K562 (cell line): ENCODE measurements around the gene JUNB. TPM values are rescaled to one million over a fixed set of nuclear protein-coding genes. Genes with fewer than 3 reads are reported as not detected.

ENCODE experiments used
- ATAC-seq: fragments of 200-7000 bp; cut with Tn5 transposase; 3 replicates; pipeline ENCODE4 v1.9.1; 2020; ENCODE audit warnings: moderate library complexity
- BruUV-seq: library from RNA; stranded (reverse); fragments of 400-500 nt; replicated peaks from 2 replicates; lab custom pipeline; 2021; lab: Mats Ljungman, UMichigan
- CTCF ChIA-PET: fragments of 300-600 bp; formaldehyde crosslinking; extraction: SDS; loops from one replicate; lab custom pipeline; 2021; ENCODE audit warnings: low intra/inter-chr PET ratio; lab: Yijun Ruan, JAX
- POLR2A ChIA-PET: fragments of 300-600, 350-650 bp; sonication (Branson Sonifier 250); formaldehyde crosslinking; extraction: SDS; loops from one replicate; lab custom pipeline; 2021; ENCODE audit warnings: antibody characterized with exemption, inconsistent platforms; lab: Yijun Ruan, JAX
- DNase-seq, 4 experiments: peaks; one replicate each; pipeline versions ENCODE4 v3.0.0 to v3.0.0-alpha.2; 2011 to 2018; ENCODE audit warnings: low spot score in 3 of 4, mixed read lengths in 3 of 4; ENCODE audit errors: extremely low read depth in 1 of 4
- FAIRE-seq: peaks from 2 replicates; lab custom pipeline; 2011; peaks lifted over from hg19 to GRCh38; lab: Jason Lieb, UNC
- H2AFZ ChIP-seq: 2 replicates; pipeline ENCODE4 v1.6.0; 2011; ENCODE audit warnings: low read depth, low read length, control low read depth, inconsistent platforms
- H3K27ac ChIP-seq: fragments of 200-600 bp; 3 replicates; pipeline ENCODE4 v1.8.0; 2011; ENCODE audit warnings: low read depth, mild to moderate bottlenecking, control low read depth, inconsistent platforms, low read length, moderate library complexity, mixed read lengths; ENCODE audit errors: extremely low read depth
- H3K27me3 ChIP-seq, 2 experiments: fragments of 300-600 bp in 1 of 2; 2 replicates in 1 of 2; 3 replicates in 1 of 2; pipeline versions ENCODE4 v1.6.0 to v1.8.0; 2011; ENCODE audit warnings: inconsistent platforms in 2 of 2, low read length in 2 of 2, mild to moderate bottlenecking in 1 of 2, mixed read lengths in 1 of 2, moderate library complexity in 1 of 2; ENCODE audit not compliant: control insufficient read depth in 2 of 2, insufficient read depth in 2 of 2
- H3K36me3 ChIP-seq: fragments of 300-600 bp; 3 replicates; pipeline ENCODE4 v1.8.0; 2011; ENCODE audit warnings: mild to moderate bottlenecking, low read length, inconsistent platforms; ENCODE audit not compliant: control insufficient read depth, insufficient read depth
- H3K4me1 ChIP-seq, 2 experiments: fragments of 200-600 bp in 1 of 2; replicated peaks in 1 of 2; 2 replicates in 1 of 2; 3 replicates in 1 of 2; pipeline versions ENCODE4 v1.5.1 to v1.8.0; 2011; ENCODE audit warnings: inconsistent platforms in 2 of 2, low read length in 2 of 2, mild to moderate bottlenecking in 1 of 2, mixed read lengths in 1 of 2, moderate library complexity in 1 of 2; ENCODE audit not compliant: control insufficient read depth in 2 of 2, insufficient read depth in 2 of 2
- H3K4me2 ChIP-seq: 2 replicates; pipeline ENCODE4 v1.6.1; 2011; ENCODE audit warnings: low read length, control low read depth, inconsistent platforms, mixed read lengths; ENCODE audit not compliant: insufficient read depth
- H3K4me3 ChIP-seq: fragments of 200-600 bp; sonication (generic), shearing (Covaris generic); 2 replicates; pipeline ENCODE4 v1.5.1; 2016; ENCODE audit warnings: control low read depth, inconsistent platforms
- H3K79me2 ChIP-seq: fragments of 200-600 bp; 3 replicates; pipeline ENCODE4 v1.8.0; 2011; ENCODE audit warnings: low read length, inconsistent platforms; ENCODE audit not compliant: control insufficient read depth, insufficient read depth
- H3K9ac ChIP-seq, 2 experiments: 2 replicates each; pipeline versions ENCODE4 v1.6.0 to v1.6.1; 2011; ENCODE audit warnings: low read depth in 2 of 2, low read length in 2 of 2, control low read depth in 1 of 2, inconsistent platforms in 1 of 2, mild to moderate bottlenecking in 1 of 2, mixed read lengths in 1 of 2; ENCODE audit not compliant: insufficient read depth in 1 of 2
- H3K9me1 ChIP-seq: one replicate; pipeline ENCODE4 v1.6.0; 2011; ENCODE audit warnings: inconsistent platforms, mild to moderate bottlenecking, low read length, moderate library complexity; ENCODE audit not compliant: control insufficient read depth, insufficient read depth
- H3K9me3 ChIP-seq: replicated peaks from 2 replicates; pipeline ENCODE4 v1.5.1; 2011; ENCODE audit warnings: low read depth, low read length, inconsistent platforms; ENCODE audit not compliant: control insufficient read depth, insufficient read depth
- H4K20me1 ChIP-seq: replicated peaks from 2 replicates; pipeline ENCODE4 v1.6.1; 2011; ENCODE audit warnings: low read length, inconsistent platforms, mixed read lengths; ENCODE audit not compliant: control insufficient read depth, insufficient read depth
- ATF7 ChIP-seq: fragments of 450-650 bp; IDR thresholded peaks from 2 replicates; pipeline ENCODE4 v1.7.1; 2014; ENCODE audit warnings: mild to moderate bottlenecking, moderate library complexity
- HNRNPUL1 ChIP-seq: fragments of 200-400 bp; formaldehyde crosslinking; IDR thresholded peaks from 2 replicates; pipeline ENCODE4 v1.6.1; 2017; ENCODE audit warnings: low read length
- KAT8 ChIP-seq: fragments of 450-650 bp; IDR thresholded peaks from 2 replicates; pipeline ENCODE4 v1.6.1; 2016; ENCODE audit warnings: low read depth, mild to moderate bottlenecking
- NFATC3 ChIP-seq: fragments of 450-650 bp; IDR thresholded peaks from 2 replicates; pipeline ENCODE4 v1.6.1; 2017; ENCODE audit warnings: mild to moderate bottlenecking
- SNAPC5 ChIP-seq: fragments of 250-450 bp; sonication (Bioruptor Pico); IDR thresholded peaks from 2 replicates; pipeline ENCODE4 v1.8.0; 2021; ENCODE audit warnings: moderate library complexity, mild to moderate bottlenecking, inconsistent platforms
- ZBTB5 ChIP-seq: fragments of 450-650 bp; IDR thresholded peaks from 2 replicates; pipeline ENCODE4 v1.6.1; 2017; ENCODE audit warnings: antibody characterized with exemption
- ZNF217 ChIP-seq: sonication (generic); formaldehyde crosslinking; IDR thresholded peaks from 2 replicates; pipeline ENCODE4 v1.8.0; 2022; ENCODE audit warnings: mild to moderate bottlenecking, missing genetic modification reagents
- ZNF263 ChIP-seq: sonication (generic); formaldehyde crosslinking; IDR thresholded peaks from 2 replicates; pipeline ENCODE4 v1.8.0; 2022; ENCODE audit warnings: mild to moderate bottlenecking, missing genetic modification reagents, borderline replicate concordance
- ZNF311 ChIP-seq: fragments of 250-450 bp; sonication (Bioruptor Pico); IDR thresholded peaks from 2 replicates; pipeline ENCODE4 v1.4.0; 2020; ENCODE audit warnings: mild to moderate bottlenecking, moderate library complexity
- WGBS: fragments of 100-300 bp; shearing (Covaris generic); methylation state at CpG from one replicate; pipeline ENCODE4 v1.1.6; 2016; ENCODE audit warnings: low coverage, mixed read lengths; ENCODE audit not compliant: insufficient coverage; ENCODE audit errors: missing lambda C conversion rate; 5-methylcytosine and 5-hydroxymethylcytosine counted together
- in situ Hi-C: fragments of 300-500 bp; cut with MboI; formaldehyde crosslinking; loops from 4 replicates; pipeline ENCODE4 v1.15.0; 2018; ENCODE audit warnings: inconsistent platforms, mixed read lengths
- intact Hi-C: fragments of 100-400 bp; cut with micrococcal nuclease; formaldehyde crosslinking; loops from 2 replicates; pipeline ENCODE4 v1.14.2; 2022
- polyA plus RNA-seq, 8 experiments: library from polyadenylated mRNA; depleted of rRNA in 4 of 8; stranded (reverse) in 5 of 8; unstranded in 3 of 8; fragments of >200 nt; fragmentation: Nextera tagmentation in 2 of 8; fragmentation: Illumina TruSeq in 1 of 8; extraction: Ambion mirVana in 2 of 8; extraction: Trizol in 1 of 8; gene quantifications; 2 replicates each; pipeline versions ENCODE4 v1.2.1 to v1.2.3, GENCODE V29; 2011 to 2014; ENCODE audit warnings: inconsistent platforms in 1 of 8, missing spikeins in 1 of 8
- total RNA-seq, 7 experiments: library from RNA; depleted of rRNA in 6 of 7; stranded (reverse); fragments of >200 nt in 6 of 7; fragmentation: Illumina TruSeq in 2 of 7; extraction: Trizol in 2 of 7; gene quantifications; 2 replicates each; pipeline versions ENCODE4 v1.2.1 to v1.2.3, GENCODE V29; 2011 to 2021; ENCODE audit warnings: low replicate concordance in 1 of 7

Gene JUNB
- total and polyA plus RNA-seq, 9 of the 15 experiments (the other 6 are each of a cell fraction or from before 2014, with no cell fraction given), result 0.23 to 88.1 (median 13.1) TPM

- no TSS peak for BruUV-seq
- ATAC-seq, result no peak
- FAIRE-seq, result no peak
- POLR2A ChIA-PET, result interaction anchor here (0.6 to 1.1 kb wide), 3 partner anchors 13 to 39 kb away, joined by 3 read pairs; no protein-coding TSS in a partner anchor
- Histone ChIP-seq H2AFZ (no peak overlapping the region), H3K27ac (no peak overlapping the region), H3K4me2 (no peak overlapping the region), H3K79me2 (no peaks in the 10 kb centered on the region), H4K20me1 (no peaks in the 10 kb centered on the region), H3K4me1 (peaks cover 3 to 37% of the 10 kb centered on the region in 2 experiments; a peak in 3 of 5 replicates), H3K9me3 (no peaks in the 10 kb centered on the region), H3K4me3 (no peak overlapping the region), H3K9me1 (no peaks in the 10 kb centered on the region), H3K27me3 (no peaks in the 10 kb centered on the region), H3K9ac (no peak overlapping the region), H3K36me3 (peaks cover 6% of the 10 kb centered on the region; the same call in 1 of the 3 replicates)
- TF ChIP-seq NFATC3, result no peak
- no peak for TF ChIP-seq HNRNPUL1
- TF ChIP-seq ZNF263 (CRISPR knock-in tag), result no peak
- no peak for TF ChIP-seq ZNF311 (CRISPR knock-in tag)
- no peak for TF ChIP-seq SNAPC5
- no peak for TF ChIP-seq ATF7
- no peak for TF ChIP-seq KAT8
- TF ChIP-seq ZBTB5, result no peak
- no peak for TF ChIP-seq ZNF217 (CRISPR knock-in tag)
- no peak for DNase-seq
- intact Hi-C loops, result no loop called here
- in situ Hi-C loops, result no loop called here
- WGBS, result 89% methylated on average over 11 of the region's 11 CpGs
- CTCF ChIA-PET, result no interaction called here
Observed at GRCh38 chr19:12763100-12763499, 28.2 kb upstream of the JUNB start.
